Stimulated activated CD8-positive, alpha-beta memory T cell treated with anti-CD3 and anti-CD28 coated beads, Interleukin-15, amount 100 ng/mL, for 4 hours (primary cell): Measurements from ENCODE around the gene RMND5B.
"Not testable (repeated sequence)": the region's sequence is repeated elsewhere in the genome, so short reads cannot be mapped to it uniquely, and the experiment has no call there.

Experiments
- DNase-seq, 2 donors: peaks; one replicate each; pipeline ENCODE4 v3.0.0-alpha.2; 2020; ENCODE audit warnings: low read depth in 2 of 2

Gene RMND5B

DNA sequence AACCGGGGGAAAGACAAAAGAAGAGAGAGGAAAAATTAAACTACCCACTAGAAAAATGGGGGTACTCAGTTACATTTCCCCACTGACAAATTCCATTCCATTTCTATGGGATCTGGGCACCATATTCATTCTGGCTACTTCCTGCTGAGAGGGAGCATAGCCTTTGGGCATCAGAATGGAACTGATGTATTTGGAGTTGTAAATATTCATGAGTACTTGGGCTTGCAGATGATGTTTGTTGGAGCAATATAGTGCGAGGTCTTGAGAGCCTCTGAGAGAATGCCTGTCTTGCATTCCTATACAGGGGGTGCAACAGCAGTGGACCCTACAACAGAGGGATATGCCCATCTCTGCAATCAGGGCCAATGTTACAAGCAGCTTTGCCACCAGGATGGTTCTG, 39.6 kb downstream of the RMND5B start:
- no peak for DNase-seq

DNA sequence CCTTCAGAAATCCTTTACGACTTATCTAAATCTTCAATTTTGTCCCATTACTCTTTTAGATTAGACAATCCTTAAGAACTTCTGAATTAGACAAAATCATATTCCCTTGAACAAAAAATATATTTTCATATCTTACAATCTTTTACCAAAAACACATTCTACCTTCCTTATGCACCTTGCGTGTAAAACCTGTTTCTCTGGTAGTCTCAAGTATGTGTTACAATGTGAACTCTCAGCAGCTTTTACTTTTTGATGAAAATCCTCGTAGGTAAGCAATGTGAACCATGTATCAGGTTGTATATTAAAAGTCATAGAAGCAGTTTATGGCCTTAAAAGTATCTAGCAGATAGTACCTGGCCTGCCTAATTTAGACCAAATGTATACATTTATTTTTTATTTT, 43.6 kb downstream of the RMND5B start:
- DNase-seq, result no peak

DNA sequence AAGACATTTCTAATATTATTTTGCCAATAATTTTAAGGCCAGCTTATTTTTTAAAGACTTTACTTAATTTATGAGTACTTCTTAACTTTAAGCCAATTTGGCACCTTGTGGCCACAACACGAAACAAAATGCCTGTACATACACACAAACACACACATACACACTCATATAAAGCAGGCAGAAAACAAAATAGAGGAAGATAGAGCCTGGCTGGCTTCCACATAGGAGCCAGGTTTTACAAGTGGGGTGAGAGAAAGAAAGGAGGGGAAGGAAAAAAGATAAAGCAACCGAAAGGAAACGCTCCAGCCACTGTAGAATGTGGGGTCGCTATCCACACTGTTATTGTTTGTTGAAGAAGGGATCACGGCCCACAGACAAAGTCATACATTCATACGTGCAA, 46.0 kb downstream of the RMND5B start:
- no peak for DNase-seq

DNA sequence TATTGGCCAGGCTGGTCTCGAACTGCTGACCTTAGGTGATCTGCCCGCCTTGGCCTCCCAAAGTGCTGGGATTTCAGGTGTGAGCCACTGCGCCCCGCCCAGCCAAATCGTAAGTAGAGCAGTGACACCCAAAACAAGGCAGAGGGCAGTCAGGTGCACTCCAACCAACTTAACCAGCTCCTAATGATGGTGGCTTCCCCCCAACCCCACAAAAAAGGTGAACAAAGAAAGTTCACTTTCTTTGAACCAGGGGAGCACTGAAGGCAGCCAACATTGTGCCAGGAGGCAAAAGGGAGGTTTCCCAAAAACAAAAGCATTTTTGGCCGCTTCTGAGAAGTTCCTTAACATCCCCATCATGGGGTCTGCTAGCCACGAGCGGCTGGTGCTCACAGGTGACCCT, 46.8 kb downstream of the RMND5B start:
- DNase-seq, result no peak

DNA sequence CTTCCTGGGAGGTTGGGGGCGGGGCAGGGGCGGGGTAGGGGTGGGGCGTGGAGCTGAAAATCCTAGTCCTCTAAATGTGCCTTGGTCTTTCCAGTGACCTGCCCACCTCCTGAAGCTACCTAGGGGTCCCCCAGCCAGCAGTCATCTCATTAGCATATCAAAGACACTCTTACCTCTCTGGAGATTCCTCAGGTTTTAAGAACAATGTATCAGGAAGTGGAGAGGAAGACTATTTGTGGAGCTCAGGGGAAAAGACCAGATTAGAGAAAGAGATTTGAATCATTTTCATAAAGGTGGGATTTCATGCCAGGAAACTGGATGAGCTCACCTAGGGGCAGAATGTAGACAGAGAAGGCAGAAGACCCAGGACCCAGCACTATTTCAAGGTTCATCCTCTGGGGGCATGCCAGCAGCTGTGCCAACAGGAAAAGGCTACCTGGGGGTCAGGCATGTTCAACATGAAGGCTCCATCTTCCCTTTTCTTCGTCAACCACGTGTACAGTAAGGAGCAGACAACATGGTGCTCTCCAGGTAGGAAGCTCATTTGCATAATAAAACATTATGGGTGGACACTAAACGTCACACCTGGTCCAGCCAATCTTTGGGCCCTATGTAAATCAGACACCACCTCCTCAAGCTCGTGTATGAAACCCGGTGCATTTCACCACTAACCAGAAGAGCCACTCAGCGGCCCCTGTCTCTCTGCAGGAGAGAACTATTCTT, 49.5 kb downstream of the RMND5B start:
- no peak for DNase-seq

DNA sequence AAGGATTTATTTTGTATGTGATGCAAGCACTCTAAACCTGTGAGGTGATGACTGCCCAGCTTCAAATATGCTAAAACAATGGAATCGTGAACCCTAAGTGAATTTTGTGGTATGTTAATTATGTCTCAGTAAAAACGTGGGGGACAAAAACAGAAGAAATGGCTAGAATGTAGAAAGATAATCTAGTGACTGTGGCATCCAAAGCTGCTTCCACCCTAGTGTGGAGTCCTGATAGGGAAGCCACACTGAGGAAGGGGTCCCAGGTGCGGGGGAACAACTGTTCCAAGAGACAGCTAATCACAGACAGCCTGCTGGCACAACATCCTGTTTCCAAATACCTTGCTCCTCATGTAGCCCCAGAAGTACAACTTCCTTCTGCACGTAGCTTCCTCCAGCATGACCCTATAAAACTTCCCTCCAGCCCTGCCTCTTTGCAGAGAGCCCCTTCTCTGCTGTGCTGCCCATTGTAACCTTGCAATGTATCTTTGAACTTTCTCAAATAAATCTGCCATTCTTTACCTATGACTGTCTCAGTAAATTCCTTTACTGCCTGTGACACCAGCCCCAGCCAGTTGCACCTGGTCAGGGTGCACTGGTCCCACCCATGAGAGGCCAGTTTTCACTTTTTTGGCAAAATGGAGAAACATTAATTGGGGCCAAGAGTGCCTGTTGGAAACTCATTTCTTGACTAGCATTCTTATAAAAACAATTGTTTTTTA, 51.5 kb downstream of the RMND5B start:
- DNase-seq, result no peak

DNA sequence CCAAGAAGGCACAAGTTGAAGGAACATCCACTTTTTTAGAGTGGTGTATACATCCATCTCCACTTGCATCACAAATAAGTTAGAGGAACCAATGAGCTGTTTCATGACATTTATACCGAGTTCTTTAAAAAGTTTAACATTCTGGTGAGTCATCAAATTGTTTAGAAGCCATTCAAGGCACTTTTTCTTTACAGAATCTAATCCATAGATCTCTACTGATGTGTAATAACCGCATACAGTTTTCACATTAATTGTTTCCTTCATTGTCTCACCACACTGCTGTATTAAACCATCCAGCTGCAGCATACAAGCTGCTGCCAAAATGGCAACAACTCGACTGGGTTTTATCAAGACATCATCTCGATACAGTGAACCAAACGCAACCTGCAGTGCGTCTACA, 55.6 kb downstream of the RMND5B start:
- DNase-seq, result no peak

DNA sequence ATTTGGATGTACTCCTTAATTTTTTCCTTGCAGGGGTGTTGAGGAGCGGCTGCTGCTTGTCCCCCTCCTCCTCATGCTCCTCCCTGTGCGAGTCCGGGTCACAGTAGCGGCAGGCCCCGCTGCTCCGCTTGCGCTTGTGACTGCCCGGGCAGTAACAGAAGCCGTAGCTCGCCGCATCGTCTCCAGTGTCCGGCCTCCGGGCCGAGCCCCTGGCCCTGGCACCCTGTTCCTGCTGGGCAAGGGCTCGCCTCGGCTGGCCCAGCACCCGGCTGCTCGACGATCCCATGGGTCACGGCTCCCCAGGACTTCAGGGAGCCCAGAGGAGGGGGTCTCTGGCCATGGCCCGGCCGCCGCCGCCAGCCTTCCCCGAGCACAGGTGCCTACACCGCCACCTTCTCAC, 56.2 kb downstream of the RMND5B start, which contains the start of gene GMCL2:
Gene GMCL2, minus strand, starts transcription at position 358 of the 400 bp plus-strand sequence. Its CDS starts 72 bp downstream, at position 286.
- no peak for DNase-seq

DNA sequence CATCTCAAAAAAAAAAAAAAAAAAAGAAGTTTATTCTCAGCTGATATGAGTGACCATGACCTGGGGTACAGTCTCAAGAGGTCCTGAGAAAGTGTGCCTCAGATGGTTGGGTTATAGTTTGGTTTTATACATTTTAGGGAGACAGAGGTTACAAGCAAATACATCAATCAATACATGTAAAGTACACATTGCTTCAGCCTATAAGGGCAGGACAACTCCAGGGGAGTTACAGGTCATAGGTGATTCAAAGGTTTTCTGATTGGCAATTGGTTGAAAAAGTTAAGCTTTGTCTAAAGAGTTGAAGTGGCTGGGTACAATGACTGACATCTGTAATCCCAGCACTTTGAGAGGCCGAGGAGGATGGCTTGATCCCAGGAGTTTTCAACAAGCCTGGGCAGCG, 58.6 kb downstream of the RMND5B start:
- DNase-seq, result no peak

DNA sequence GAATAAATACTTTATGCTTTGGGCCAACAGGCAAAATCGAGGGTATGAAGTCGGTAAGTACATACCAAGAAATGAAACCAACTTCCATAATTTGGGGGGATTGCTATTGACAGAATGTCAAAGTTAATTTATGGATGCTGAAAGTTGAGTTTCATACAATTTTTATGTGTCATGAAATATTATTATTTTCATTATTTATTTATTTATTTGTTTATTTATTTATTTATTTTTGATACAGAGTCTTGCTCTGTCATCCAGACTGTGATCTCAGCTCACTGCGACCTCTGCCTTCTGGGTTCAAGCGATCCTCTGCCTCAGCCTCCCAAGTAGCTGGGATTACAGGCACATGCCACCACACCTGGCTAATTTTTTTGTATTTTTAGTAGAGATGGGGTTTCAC, 60.8 kb downstream of the RMND5B start:
- no peak for DNase-seq

DNA sequence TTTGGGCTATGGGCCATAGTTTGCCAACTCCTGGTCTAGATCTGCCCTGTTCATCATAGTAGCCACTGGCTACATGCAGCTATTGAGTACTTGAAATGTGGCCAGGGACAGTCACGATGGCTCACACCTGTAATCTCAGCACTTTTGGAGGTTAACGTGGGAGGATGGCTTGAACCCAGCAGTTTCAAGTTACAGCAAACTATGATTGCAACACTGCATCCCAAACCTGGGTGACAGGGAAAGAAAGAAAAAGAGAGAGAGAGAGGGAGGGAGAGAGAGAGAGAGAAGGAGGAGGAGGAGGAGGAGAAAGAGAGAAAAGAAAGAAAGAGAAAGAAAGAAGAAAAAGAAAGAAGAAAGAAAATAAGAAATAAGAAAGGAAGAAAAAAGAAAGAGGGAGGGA, 61.4 kb downstream of the RMND5B start:
- no peak for DNase-seq

DNA sequence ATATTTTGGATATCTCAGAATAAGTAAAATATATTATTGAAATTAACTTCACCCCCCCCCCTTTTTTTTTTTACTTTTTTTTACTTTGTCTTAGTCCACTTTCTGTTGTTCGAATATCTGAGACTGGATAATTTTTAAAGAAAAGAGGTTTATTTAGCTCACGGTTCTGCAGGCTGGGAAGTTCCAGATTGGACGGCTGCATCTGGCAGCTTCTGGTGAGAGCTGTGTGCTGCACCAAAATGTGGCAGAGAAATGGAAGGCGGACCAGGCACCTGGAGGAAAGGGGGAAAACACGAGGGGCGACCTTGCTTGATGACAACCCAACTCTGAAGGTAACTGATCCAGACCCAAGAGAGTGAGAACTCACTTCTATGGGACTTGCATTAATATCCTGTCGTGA, 62.0 kb downstream of the RMND5B start:
- DNase-seq, result no peak

DNA sequence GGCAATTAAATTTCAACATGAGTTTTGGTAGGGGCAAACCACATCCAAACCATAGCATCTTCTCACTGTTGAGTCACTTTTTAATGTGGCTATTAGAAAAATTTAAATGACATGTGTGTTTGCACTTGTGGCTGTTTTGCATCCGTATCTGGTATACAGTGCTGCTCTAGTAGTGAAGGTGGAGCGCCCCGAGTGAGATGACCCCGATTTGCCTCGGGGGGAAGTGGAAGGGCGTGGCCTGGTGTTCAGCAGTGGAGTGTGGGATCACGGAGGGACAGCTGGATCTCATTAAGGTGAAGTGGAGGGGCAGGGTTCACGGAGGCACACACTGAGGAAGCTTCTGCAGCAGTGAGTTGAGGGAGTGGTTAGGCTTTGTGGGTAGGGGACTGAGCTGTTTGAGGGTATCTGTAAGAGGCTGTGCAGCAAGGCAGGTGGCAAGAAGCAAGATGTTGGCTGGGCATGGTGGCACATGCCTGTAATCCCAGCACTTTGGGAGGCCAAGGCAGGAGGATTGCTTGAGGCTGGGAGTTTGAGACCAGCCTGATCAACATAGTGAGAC, 62.5 kb downstream of the RMND5B start:
- no peak for DNase-seq

DNA sequence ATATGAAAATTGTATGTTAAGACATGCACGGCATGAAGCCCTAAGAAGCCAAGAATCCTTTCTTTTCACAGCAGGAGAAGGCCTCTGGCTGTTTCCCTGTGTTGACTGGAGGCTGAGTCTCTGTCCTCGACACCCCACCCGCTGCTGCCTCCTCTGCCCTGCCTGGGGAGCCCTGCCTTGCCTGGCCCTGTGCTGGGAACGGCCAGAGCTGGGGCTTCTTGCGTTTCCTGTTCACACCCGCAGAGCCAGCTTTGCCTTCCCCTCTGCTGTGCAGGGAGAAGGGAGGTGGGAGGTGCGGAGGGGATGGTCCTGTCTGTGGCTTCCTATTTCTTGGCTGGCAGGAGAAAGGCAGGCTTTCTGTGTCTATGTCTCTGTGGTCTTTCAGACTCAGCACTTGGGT, 63.2 kb downstream of the RMND5B start:
- DNase-seq, result no peak

DNA sequence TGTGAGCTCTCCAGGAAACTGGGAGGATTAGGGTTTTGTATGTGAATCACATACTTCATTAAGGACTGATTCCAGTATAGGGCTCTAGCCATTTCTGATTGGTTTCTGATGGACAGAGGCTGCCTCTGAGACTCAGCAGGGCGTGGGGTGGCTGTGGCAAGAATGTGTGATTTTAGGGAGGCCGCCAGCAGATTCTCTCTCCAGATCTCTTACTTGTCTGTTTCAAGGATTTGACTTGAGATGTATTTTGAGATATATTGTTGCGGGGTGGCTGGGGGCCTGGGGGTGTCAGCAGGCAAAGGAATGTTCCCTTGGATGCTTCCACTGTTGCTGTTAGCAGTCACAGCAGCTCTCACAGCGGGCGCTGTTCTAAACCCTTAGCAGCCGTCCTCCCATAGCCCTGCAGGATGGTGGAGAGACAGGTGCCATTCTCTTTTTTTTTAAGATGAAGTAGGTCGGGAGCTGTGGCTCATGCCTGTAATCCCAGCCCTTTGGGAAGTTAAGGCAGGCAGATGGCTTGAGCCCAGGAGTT, 65.5 kb downstream of the RMND5B start:
- DNase-seq, result no peak

DNA sequence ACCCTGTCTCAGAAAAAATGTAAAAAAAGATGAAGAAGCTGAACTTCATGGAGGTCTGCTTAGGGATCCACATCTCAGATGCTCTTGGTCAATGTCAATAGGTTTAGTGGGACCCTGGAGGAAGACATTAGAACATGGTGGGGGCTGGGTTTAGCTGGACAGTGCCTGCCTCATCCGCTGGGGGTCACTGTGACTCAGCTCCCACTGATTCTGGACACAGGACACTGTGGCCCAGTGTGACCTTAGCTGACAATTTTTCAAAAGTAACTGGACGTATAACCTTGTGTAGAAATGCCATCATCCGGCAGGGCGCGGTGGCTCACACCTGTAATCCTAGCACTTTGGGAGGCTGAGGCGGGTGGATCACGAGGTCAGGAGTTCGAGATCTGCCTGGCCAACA, 66.2 kb downstream of the RMND5B start:
- no peak for DNase-seq

DNA sequence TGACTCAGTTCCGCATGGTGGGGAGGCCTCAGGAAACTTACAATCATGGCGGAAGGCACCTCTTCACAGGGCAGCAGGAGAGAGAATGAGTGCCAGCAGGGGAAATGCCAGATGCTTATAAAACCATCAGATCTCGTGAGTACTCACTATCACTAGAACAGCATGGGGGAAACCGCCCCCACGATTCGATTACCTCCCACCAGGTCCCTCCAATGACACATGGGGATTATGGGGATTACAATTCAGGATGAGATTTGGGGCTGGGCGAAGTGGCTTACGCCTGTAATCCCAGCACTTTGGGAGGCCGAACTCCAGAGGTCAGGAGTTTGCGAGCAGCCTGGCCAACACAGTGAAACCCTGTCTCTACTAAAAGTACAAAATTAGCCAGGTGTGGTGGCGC, 67.3 kb downstream of the RMND5B start:
- DNase-seq, result not testable (repeated sequence)

DNA sequence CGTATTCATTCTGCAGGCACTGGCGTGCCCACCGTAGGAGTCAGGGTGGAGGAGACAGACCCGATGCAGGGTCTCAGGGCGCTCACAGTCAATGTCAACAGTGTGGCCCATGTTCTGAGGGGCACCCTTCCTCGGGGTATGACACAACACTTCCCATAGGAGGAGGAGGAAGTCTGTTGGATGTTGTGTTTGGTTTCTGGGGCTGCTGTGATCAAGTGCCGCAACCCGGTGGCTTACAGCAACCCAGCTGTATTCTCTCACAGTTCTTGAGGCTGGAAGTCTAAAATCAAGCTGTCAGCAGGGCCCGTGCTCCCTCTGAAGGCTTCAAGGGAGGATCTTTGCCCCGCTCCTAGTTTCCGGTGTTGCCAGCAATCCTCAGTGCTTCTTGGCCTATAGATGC, 67.9 kb downstream of the RMND5B start:
- DNase-seq, result no peak

DNA sequence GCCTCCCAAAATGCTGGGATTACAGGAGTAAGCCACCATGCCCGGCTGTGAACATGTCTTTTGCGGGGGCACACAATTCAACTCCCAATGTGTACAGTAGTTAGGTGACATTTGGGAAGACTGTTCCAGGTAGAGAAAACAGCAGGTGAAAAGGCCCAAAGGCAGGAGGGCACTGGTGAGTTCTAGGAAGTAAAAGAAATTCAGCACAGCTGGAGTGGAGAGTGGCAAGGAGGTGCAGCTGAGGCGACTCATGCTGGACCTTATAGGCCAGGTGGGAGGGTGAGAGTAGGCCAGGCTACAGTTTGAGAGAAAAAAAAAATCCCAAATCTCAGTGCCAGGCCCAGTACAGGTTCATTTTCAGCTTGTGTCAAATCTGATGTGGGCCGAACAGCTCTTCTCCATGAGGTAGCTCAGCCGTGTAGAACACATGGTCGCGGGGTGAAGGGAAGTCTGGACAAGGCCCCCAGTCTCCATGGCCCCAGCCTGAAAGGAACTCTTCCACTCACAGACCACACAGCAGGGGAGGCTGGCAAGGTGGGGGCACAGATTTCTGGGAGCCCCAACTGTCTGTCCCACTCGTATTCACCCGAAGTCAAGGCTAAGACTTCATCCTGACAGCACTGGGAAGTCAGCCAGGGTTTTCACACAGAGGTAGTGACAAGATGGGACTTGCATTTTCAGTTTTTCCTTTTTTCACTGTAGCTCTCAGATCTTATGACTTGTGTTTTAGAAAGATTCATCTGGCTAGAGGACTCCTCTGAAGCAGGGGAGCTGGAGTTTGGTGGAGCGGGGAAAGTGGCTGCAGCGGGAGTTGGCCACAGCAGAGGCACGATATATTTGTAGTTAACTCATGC, 69.0 kb downstream of the RMND5B start:
- DNase-seq, result no peak
